Endothelial cell (in vitro differentiated cells): ENCODE results near the gene EDAR. TPM values are rescaled to one million over a fixed set of nuclear protein-coding genes. Genes with fewer than 3 reads are reported as not detected.

Experiments
- DNase-seq: peaks from one replicate; pipeline ENCODE4 v3.0.0; 2021; ENCODE audit warnings: low spot score
- H3K27ac Mint-ChIP-seq: one replicate; pipeline ENCODE4 v1.8.0; 2021; ENCODE audit warnings: mixed read lengths, inconsistent platforms; ENCODE audit not compliant: unreplicated experiment
- H3K27me3 Mint-ChIP-seq: one replicate; pipeline ENCODE4 v1.8.0; 2021; ENCODE audit warnings: mild to moderate bottlenecking, moderate library complexity, mixed read lengths, inconsistent platforms; ENCODE audit not compliant: unreplicated experiment
- H3K36me3 Mint-ChIP-seq: one replicate; pipeline ENCODE4 v1.8.0; 2021; ENCODE audit warnings: mild to moderate bottlenecking, low read depth, mixed read lengths, inconsistent platforms; ENCODE audit not compliant: unreplicated experiment
- H3K4me1 Mint-ChIP-seq: one replicate; pipeline ENCODE4 v1.8.0; 2021; ENCODE audit warnings: mild to moderate bottlenecking, mixed read lengths, inconsistent platforms; ENCODE audit not compliant: unreplicated experiment
- H3K4me3 Mint-ChIP-seq: one replicate; pipeline ENCODE4 v1.8.0; 2021; ENCODE audit warnings: mild to moderate bottlenecking, mixed read lengths, inconsistent platforms; ENCODE audit not compliant: unreplicated experiment
- H3K9me3 Mint-ChIP-seq: one replicate; pipeline ENCODE4 v1.8.0; 2021; ENCODE audit warnings: mixed read lengths, inconsistent platforms; ENCODE audit not compliant: unreplicated experiment
- CTCF ChIP-seq: fragments of 200-600 bp; sonication (generic); IDR thresholded peaks from one replicate; pipeline ENCODE4 v1.5.0; 2021; ENCODE audit warnings: antibody characterized with exemption; ENCODE audit not compliant: unreplicated experiment
- total RNA-seq: library from RNA; stranded (reverse); fragmentation: NEBNext Ultra II Directional; extraction: Animal tissue kit (Norgen Biotek cat#: 25700); gene quantifications from one replicate; pipeline ENCODE4 v1.2.1, GENCODE V29; 2021; ENCODE audit not compliant: unreplicated experiment

EDAR gene
- total RNA-seq, 1 donor from 2014 or later = not detected

DNA sequence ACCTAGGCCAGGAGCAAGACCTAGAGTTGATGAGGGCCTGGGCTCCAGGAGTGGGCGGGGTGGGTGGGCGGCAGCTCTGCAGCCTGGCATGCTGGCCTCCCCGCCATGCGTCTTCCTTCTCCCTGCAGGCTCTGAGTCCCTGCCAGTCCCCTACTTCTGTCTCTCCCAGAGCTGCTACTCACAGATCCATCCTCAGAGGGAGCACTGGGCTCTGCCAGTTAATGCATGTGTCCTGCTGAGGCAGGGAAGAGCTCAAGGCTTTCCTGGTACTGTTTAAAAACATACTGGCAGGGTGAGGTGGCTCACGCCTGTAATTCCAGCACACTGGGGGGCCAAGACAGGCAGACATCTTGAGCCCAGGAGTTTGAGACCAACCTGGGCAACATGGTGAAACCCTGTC lies 38.7 kb upstream of the EDAR start:
- DNase-seq = no peak
- Mint-ChIP-seq H3K27me3 (peaks cover 4% of the 10 kb centered on the region), H3K4me3 (no peak overlapping the region), H3K4me1 (peaks cover 5% of the 10 kb centered on the region), H3K27ac (no peak overlapping the region), H3K9me3 (no peaks in the 10 kb centered on the region), H3K36me3 (no peaks in the 10 kb centered on the region)
- TF ChIP-seq CTCF = no peak

DNA sequence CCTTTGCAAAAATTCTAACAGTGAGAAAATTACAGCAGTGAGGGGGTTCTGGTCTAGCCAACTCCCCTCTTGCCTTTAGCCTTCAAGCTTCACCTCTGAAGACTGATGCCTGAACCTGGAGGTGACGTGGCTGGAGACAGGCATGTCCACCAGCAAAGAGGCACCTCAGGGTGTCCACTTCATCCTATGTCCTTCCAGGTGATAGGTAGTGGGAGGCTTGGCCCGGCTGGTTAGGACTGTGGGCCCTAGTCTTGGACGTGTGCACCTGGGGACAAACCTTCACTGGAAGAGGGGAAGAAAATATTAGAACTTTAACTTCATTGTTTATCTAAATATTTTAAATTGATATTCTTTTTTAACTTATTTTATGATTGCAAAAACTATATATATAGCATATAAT lies 35.5 kb upstream of the EDAR start:
- no peak for TF ChIP-seq CTCF
- no peak for DNase-seq
- Mint-ChIP-seq H3K36me3 (no peaks in the 10 kb centered on the region), H3K4me1 (no peaks in the 10 kb centered on the region), H3K27me3 (no peaks in the 10 kb centered on the region), H3K9me3 (no peaks in the 10 kb centered on the region), H3K4me3 (no peak overlapping the region), H3K27ac (no peak overlapping the region)

DNA sequence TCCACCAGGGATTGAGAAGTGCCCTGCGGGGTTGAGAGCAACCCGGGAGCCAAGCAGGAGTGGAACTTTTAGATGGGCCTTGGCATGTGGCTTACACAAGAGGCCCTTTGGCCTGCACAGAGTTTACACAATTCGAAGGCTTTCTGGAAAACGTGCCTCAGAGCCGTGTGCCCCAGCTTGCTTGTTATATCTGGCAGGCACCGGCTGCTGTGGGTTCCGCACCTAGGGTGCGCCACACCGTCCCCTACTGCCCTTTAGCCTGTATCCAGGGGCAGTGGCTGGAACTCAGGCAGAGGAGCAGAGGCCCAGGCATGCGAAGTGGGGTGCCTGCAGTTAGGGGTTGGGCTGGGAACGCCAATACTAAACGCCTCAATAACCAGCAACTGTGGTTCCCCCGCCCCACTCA lies 32.9 kb upstream of the EDAR start:
- Mint-ChIP-seq H3K27me3 (peaks cover 2% of the 10 kb centered on the region), H3K9me3 (no peaks in the 10 kb centered on the region), H3K36me3 (no peaks in the 10 kb centered on the region), H3K27ac (no peak overlapping the region), H3K4me3 (no peak overlapping the region), H3K4me1 (no peaks in the 10 kb centered on the region)
- DNase-seq = no peak
- TF ChIP-seq CTCF = no peak

GRCh38 chr2:109020217-109020637 lies 31.2 kb upstream of the EDAR start:
- H3K27ac Mint-ChIP-seq = no peak overlapping the region
- no peak overlapping the region for H3K4me3 Mint-ChIP-seq
- no peak for DNase-seq
- H3K4me1 Mint-ChIP-seq = no peaks in the 10 kb centered on the region
- no peaks in the 10 kb centered on the region for H3K36me3 Mint-ChIP-seq
- peaks cover 2% of the 10 kb centered on the region for H3K27me3 Mint-ChIP-seq
- TF ChIP-seq CTCF = no peak
- H3K9me3 Mint-ChIP-seq = no peaks in the 10 kb centered on the region

GRCh38 chr2:109018452-109018851 lies 29.4 kb upstream of the EDAR start:
- DNase-seq = no peak
- Mint-ChIP-seq H3K9me3 (no peaks in the 10 kb centered on the region), H3K4me1 (no peaks in the 10 kb centered on the region), H3K27me3 (peaks cover 2% of the 10 kb centered on the region), H3K36me3 (no peaks in the 10 kb centered on the region), H3K4me3 (no peak overlapping the region), H3K27ac (no peak overlapping the region)
- no peak for TF ChIP-seq CTCF
